Skeletal muscle tissue (tissue), 4 donors: ENCODE data around the gene DDAH2. TPM values are rescaled to one million over a fixed set of nuclear protein-coding genes. Genes with fewer than 3 reads are reported as not detected.
A peak's percentile ranks its signal among the peaks of the same experiment; 100 is the strongest.

Experiments
- H3K27ac ChIP-seq: one replicate; pipeline ENCODE4 v1.7.0; 2013; ENCODE audit warnings: mild to moderate bottlenecking, low read depth, low read length, inconsistent platforms
- H3K27me3 ChIP-seq, 3 donors: one replicate each; pipeline ENCODE4 v1.7.0; 2013; ENCODE audit warnings: low read length in 3 of 3; ENCODE audit not compliant: control insufficient read depth in 3 of 3, insufficient read depth in 3 of 3
- H3K36me3 ChIP-seq, 3 donors: one replicate each; pipeline ENCODE4 v1.7.0; 2013; ENCODE audit warnings: low read length in 3 of 3; ENCODE audit not compliant: control insufficient read depth in 3 of 3, insufficient read depth in 3 of 3
- H3K4me1 ChIP-seq, 3 donors: one replicate each; pipeline ENCODE4 v1.7.0; 2013; ENCODE audit warnings: low read length in 3 of 3, mild to moderate bottlenecking in 3 of 3; ENCODE audit not compliant: control insufficient read depth in 3 of 3, insufficient read depth in 3 of 3
- H3K4me3 ChIP-seq, 3 donors: one replicate each; pipeline ENCODE4 v1.7.0; 2013; ENCODE audit warnings: low read length in 3 of 3
- H3K9ac ChIP-seq, 3 donors: one replicate each; pipeline ENCODE4 v1.7.0; 2013; ENCODE audit warnings: low read length in 3 of 3, mild to moderate bottlenecking in 3 of 3, moderate library complexity in 2 of 3, low read depth in 1 of 3
- H3K9me3 ChIP-seq, 3 donors: one replicate each; pipeline ENCODE4 v1.7.0; 2013; ENCODE audit warnings: low read length in 3 of 3; ENCODE audit not compliant: control insufficient read depth in 3 of 3
- total RNA-seq: library from RNA; depleted of rRNA; stranded (reverse); fragments of >200 nt; gene quantifications from one replicate; pipeline ENCODE4 v1.2.3, GENCODE V29; 2014
- donor health status: Osteomylitis.

DDAH2 gene
- total RNA-seq, 1 donor from 2014 or later: 73.1 TPM

DNA sequence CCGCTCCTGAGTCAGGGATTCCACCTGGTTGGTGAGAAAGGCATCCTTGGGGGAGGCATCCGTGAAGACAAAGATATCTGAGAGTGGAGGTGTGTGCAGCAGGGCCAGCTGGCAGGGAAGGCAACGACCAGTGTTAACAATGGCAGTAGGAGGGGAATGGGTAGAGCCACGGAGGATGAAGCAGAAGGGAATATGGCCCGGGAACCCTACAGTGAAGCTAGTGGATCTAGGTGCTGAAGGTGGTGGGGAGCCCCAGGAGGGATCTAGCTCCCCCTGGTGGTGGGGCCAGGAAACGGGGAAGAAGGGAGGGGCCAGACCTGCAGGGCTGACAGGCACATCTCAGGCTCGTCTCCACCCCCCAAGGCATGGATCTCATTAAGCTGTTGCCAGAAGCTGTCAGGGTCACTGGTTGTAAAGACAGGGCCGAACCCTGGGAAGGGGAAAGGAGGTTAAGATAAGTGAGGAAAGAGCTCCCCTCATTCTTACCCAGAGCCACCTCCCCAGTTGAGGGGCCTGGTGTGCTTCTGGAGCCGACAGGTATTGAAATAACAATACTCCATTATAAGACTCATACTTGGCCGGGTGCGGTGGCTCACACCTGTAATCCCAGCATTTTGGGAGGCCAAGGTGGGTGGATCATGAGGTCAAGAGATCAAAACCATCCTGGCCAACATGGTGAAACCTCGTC, 40.7 kb upstream of the DDAH2 start:
- H3K27ac ChIP-seq: no peak overlapping the region
- H3K9me3 ChIP-seq: no peaks in the 10 kb centered on the region
- peaks cover 2 to 9% (median 8%) of the 10 kb centered on the region in 3 donors for H3K4me1 ChIP-seq
- H3K4me3 ChIP-seq: no peak overlapping the region
- H3K27me3 ChIP-seq: no peaks in the 10 kb centered on the region
- peaks cover 12 to 17% (median 16%) of the 10 kb centered on the region in 3 donors for H3K36me3 ChIP-seq
- H3K9ac ChIP-seq: no peak overlapping the region

DNA sequence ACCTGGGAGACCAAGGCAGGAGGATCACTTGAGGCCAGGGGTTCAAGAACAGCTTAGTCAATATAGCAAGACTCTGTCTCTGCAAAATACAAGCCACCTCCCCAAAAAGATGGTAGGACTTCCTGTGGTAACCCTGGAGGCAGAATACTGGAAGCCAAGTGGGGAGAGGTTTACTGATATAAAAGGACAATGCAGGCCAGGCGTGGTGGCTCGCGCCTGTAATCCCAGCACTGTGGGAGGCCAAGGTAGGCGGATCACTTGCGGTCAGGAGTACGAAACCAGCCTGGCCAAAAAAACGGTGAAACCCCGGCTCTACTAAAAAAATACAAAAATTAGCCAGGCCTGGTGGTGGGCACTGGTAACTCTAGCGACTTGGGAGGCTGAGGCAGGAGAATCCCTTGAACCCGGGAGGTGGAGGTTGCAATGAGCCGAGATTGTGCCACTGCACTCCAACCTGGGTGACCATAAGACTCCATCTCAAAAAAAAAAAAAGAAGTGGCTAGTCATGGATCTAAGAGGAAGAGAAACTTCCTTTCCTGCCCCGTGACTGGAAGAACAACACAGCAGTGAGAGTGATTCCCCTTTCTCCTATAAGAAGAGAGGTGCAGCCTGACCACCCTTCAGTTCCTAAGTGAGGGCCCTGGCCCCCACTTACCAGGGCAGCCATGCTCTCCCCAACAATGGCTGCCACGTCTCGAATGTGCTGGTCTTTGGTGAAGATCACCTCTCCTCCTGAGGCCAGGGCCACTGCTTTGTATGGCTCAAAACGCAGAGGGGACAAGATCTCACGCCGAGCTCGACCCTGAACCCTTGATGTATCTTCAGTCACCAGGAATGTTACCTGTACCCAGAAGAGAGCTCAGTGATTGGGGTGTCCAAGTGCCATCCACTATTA, 39.5 kb upstream of the DDAH2 start:
- no peaks in the 10 kb centered on the region for H3K9me3 ChIP-seq
- no peaks in the 10 kb centered on the region for H3K27me3 ChIP-seq
- no peak overlapping the region for H3K4me3 ChIP-seq
- H3K9ac ChIP-seq: no peak overlapping the region
- peaks cover 2 to 9% (median 8%) of the 10 kb centered on the region in 3 donors for H3K4me1 ChIP-seq
- H3K36me3 ChIP-seq: peaks cover 12 to 17% (median 16%) of the 10 kb centered on the region in 3 donors
- no peak overlapping the region for H3K27ac ChIP-seq

DNA sequence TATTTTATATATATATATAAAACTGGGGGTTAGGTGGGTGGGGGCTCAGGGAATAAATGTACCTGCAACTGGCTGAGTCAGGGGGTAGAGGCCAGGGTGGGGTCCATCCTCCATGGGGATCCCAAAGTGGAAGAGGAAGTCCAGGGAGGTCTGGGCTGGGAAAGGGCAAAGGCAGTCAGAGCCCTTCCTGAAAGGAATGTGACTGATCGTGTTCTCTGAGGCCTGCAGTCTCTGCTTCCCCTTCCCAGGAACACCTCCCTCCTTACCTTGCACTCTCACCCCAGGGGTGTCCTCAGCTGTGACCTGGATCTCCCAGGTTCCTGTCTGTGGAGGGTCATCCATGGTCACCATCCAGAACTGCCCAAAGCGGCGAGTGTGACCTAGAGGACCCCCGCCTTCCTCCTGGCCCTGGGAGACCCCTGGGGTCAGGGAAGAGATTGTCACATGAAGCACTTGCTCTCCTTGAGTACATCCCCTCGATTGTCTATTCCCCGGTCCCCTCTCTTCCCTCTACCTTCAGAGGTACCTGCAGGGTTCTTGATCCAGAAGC, 38.1 kb upstream of the DDAH2 start:
- peaks cover 0 to 6% (median 2%) of the 10 kb centered on the region in 3 donors for H3K4me1 ChIP-seq
- no peaks in the 10 kb centered on the region for H3K9me3 ChIP-seq
- H3K27ac ChIP-seq: no peak overlapping the region
- H3K4me3 ChIP-seq: no peak overlapping the region
- peaks cover 12 to 17% (median 16%) of the 10 kb centered on the region in 3 donors for H3K36me3 ChIP-seq
- no peaks in the 10 kb centered on the region for H3K27me3 ChIP-seq
- no peak overlapping the region for H3K9ac ChIP-seq

DNA sequence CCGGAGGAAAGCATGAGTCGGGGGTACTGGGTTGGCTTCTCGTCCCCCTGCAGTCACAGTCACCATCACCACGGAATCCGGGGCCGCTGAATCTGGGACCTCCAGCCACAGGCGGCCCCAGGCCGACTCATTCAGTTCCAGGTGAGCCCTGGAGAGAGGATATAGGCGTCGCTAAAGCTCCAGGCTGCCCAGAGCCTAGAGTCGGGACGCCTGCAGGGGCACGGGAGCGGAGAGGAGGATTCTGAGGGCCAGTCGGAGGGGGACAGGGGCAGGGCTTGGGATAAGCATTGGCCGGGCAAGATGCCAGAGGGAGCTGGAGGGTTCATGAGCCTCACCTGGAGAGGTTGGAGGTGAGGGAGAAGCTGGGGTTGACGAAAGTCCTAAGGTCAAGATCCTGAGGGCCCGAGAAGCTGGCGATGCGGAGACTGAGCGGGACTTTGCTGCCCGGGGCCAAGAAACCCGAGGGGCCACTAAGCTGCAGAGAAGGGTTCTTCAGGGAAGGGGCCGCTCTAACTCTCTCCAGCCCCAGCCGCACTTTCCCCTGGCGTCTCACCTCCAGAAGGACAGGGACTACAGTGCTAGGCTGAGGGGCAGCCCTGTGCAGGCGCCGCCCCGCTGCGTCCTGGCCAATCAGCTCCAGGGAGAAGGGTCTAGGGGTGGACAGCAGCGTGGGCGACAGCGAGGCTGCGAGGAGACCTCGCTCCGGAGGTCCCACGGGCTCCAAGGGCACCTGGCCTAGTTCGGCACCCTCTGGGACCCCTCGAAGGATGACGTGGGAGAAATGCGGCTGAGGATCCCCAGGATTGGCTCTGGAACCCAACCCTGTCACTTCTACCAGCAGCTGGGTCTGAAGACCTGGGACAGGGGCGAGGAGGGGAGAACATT, 37.1 kb upstream of the DDAH2 start:
- no peaks in the 10 kb centered on the region for H3K27me3 ChIP-seq
- H3K4me3 ChIP-seq: peak overlapping the region in 2 of 3 donors; percentile 9 to 52
- peak overlapping the region in 2 of 3 donors; percentile 33 for H3K9ac ChIP-seq
- H3K9me3 ChIP-seq: no peaks in the 10 kb centered on the region
- H3K36me3 ChIP-seq: peaks cover 12 to 17% (median 16%) of the 10 kb centered on the region in 3 donors
- H3K27ac ChIP-seq: no peak overlapping the region
- H3K4me1 ChIP-seq: peaks cover 0 to 6% (median 2%) of the 10 kb centered on the region in 3 donors

DNA sequence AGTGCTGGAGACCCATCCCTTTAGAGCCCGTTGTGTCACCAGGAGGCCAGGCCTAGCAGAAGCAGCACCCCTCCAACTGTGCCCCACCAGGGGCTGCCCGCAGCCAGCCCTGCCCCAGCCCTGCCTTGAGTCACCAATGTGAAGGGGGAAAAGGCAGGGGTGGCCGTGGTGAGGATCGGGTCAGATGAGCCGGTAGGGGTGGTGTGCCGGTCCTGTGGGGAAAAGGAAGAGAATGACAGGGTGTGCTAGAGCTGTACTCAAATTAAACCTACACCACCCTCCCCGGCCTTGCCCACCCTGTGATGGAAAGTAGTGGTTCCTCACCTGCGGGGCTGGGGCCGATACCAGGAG, 36.4 kb upstream of the DDAH2 start:
- peaks cover 0 to 6% (median 2%) of the 10 kb centered on the region in 3 donors for H3K4me1 ChIP-seq
- no peaks in the 10 kb centered on the region for H3K27me3 ChIP-seq
- no peak overlapping the region for H3K4me3 ChIP-seq

DNA sequence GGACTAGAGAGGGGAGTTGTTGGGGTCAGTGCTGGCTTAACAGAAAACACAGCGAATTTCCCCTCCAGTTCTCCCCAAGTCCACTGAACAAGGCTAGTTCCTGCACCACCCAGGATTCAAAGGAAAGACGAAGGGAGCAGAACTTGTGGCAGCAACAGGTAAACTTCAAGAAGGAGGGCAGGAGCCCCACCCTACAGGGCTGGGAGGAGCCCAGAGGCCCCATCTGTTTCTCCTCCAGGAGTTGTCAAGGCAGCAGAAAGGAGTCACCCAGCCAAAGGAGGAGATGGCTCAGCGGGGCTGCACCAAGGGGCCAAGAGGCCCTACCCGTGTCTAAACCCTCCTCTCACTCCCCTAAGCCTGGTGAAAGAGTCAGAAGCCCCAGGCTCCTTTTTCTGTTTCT, 35.1 kb upstream of the DDAH2 start:
- no peak overlapping the region for H3K27ac ChIP-seq
- no peaks in the 10 kb centered on the region for H3K9me3 ChIP-seq
- peaks cover 13 to 19% (median 16%) of the 10 kb centered on the region in 3 donors for H3K36me3 ChIP-seq
- H3K4me1 ChIP-seq: peaks cover 0 to 2% (median 2%) of the 10 kb centered on the region in 3 donors
- no peaks in the 10 kb centered on the region for H3K27me3 ChIP-seq
- H3K4me3 ChIP-seq: no peak overlapping the region
- H3K9ac ChIP-seq: no peak overlapping the region

More for the DNA sequence above, 36.4 kb upstream of the DDAH2 start:
- Histone ChIP-seq H3K27ac (no peak overlapping the region), H3K9ac (no peak overlapping the region), H3K9me3 (no peaks in the 10 kb centered on the region), H3K36me3 (peaks cover 12 to 17% (median 16%) of the 10 kb centered on the region in 3 donors)

DNA sequence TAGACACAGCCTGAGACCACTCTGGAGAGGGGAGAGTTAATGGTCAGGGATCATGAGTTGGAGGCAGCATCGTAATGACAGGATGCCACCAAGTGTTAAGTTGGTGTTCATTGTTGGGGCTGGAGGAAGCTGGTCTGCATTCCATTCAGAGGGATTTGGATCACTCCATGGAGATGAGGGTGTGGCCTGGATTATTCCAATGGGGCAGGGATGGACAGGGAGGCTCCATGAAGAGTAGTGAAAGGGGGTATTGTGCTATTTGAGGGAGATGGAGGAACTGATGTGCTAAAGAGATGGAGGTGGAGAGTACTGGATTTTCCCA, 34.5 kb upstream of the DDAH2 start:
- Histone ChIP-seq H3K9ac (no peak overlapping the region), H3K36me3 (peaks cover 9 to 19% (median 16%) of the 10 kb centered on the region in 3 donors), H3K4me3 (no peak overlapping the region), H3K27ac (no peak overlapping the region), H3K9me3 (no peaks in the 10 kb centered on the region), H3K27me3 (no peaks in the 10 kb centered on the region), H3K4me1 (peaks cover 0 to 2% (median 2%) of the 10 kb centered on the region in 3 donors)

DNA sequence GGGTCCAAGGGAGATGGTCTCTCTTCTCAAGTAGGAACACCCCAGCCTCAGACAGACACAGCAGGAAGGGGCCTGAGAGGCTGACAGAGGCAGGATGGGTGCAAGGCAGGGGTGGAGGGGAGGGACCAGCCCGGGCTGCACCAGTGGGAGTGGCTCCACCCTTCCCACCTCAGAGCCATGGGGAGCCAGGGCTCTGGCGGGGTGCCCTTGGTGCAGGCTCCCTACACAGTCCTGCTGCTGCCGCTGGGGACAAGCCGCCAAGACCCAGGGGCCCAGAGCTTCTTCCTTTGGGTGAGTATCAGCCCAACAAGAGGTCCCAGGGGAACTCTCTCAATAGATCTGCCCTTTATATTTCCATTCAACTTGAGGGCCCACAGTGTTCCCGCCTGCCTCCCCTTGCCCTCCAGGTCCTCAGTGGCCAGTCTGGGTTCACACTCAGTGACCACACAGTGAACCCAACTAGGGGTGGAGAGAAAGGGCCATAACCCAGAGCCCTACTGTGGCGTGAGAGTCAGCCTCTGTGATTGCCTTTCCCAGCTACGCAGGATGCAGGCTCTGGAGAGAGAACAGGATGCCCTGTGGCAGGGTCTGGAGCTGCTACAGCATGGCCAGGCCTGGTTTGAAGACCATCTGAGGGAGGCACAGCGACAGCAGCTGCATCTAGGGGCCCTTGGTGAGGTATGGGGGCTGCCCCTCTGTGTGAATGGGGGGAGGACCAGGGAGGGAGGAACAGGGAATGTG, 33.9 kb upstream of the DDAH2 start:
- Histone ChIP-seq H3K36me3 (peaks cover 9 to 17% (median 14%) of the 10 kb centered on the region in 3 donors), H3K9me3 (no peaks in the 10 kb centered on the region), H3K9ac (no peak overlapping the region), H3K4me3 (no peak overlapping the region), H3K27ac (no peak overlapping the region), H3K4me1 (peaks cover 0 to 2% (median 2%) of the 10 kb centered on the region in 3 donors), H3K27me3 (no peaks in the 10 kb centered on the region)

DNA sequence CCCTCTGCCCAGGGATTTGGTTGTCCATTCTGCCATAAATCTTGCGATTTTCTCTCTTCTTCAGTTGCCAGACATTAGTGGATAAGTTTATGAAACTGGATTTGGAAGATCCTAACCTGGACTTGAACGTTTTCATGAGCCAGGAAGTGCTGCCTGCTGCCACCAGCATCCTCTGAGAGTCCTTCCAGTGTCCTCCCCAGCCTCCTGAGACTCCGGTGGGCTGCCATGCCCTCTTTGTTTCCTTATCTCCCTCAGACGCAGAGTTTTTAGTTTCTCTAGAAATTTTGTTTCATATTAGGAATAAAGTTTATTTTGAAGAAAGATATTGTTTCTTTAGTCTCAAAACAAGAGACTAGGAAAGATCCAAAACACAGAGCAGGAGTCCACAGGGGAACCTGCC, 33.3 kb upstream of the DDAH2 start, which contains the start of gene SAPCD1:
Gene SAPCD1 (plus strand): TSS at position 301 of the 400 bp plus-strand sequence. CDS start 399 bp downstream, outside the sequence.
- Histone ChIP-seq H3K9ac (no peak within 1 kb of the TSS), H3K9me3 (no peaks in the 10 kb centered on the region), H3K36me3 (peaks cover 7 to 14% (median 11%) of the 10 kb centered on the region in 3 donors), H3K27me3 (no peaks in the 10 kb centered on the region), H3K27ac (no peak within 1 kb of the TSS), H3K4me1 (peaks cover 0 to 2% (median 2%) of the 10 kb centered on the region in 3 donors), H3K4me3 (no peak within 1 kb of the TSS)
